Ovary (tissue), 3 donors: ENCODE measurements around the gene ACER3.
"Not testable (repeated sequence)": the region's sequence is repeated elsewhere in the genome, so short reads cannot be mapped to it uniquely, and the experiment has no call there.

ENCODE experiments used
- CTCF ChIP-seq, 3 donors: fragments of 450-650 bp in 2 of 3; fragments of 200-600 bp in 1 of 3; IDR thresholded peaks; one replicate each; pipeline versions ENCODE4 v1.5.1 to v1.8.0; 2016 to 2022; ENCODE audit warnings: antibody characterized with exemption in 3 of 3, mild to moderate bottlenecking in 1 of 3
- POLR2A ChIP-seq: fragments of 450-650 bp; IDR thresholded peaks from one replicate; pipeline ENCODE4 v1.6.1; 2017; ENCODE audit warnings: antibody characterized with exemption, mild to moderate bottlenecking, moderate library complexity
- donor health status: DM: no; HTN: no; CAD: no.

DNA sequence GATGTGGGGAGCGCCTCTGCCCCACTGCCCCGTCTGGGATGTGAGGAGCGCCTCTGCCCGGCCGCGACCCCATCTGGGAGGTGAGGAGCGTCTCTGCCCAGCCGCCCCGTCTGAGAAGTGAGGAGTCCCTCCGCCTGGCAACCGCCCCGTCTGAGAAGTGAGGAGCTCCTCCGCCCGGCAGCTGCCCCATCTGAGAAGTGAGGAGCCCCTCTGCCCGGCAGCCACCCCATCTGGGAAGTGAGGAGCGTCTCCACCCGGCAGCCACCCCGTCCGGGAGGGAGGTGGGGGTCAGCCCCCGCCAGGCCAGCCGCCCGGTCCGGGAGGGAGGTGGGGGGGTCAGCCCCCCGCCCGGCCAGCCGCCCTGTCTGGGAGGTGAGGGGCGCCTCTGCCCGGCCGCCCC is 39.3 kb upstream of the ACER3 start:
- not testable (repeated sequence) for TF ChIP-seq CTCF (IDR thresholded peaks at IDR 0.05); POLR2A
